Measurements from ENCODE around the gene SGIP1.

The SGIP1 gene

GRCh38 chr1:66641891-66642473 is 108.0 kb downstream of the SGIP1 start:
- no peak overlapping the region for H3K4me3 ChIP-seq (ENCODE audit: low read length)
- no peak overlapping the region for H2AFZ ChIP-seq (ENCODE audit: low read length)
- DNase-seq = no peak
- H3K4me1 ChIP-seq (ENCODE audit: low read length) = no peaks in the 10 kb centered on the region
- no peak overlapping the region for H3K4me2 ChIP-seq (ENCODE audit: low read depth, low read length)
- no peak overlapping the region for H3K27ac ChIP-seq (ENCODE audit: low read length)
- no peaks in the 10 kb centered on the region for H3K9me3 ChIP-seq (replicated peaks; ENCODE audit: insufficient read depth, low read length)
- no peaks in the 10 kb centered on the region for H3K27me3 ChIP-seq (replicated peaks; ENCODE audit: insufficient read depth, low read length)
- no peaks in the 10 kb centered on the region for H3K9me2 ChIP-seq (replicated peaks; ENCODE audit: insufficient read depth, low read length)
- TF ChIP-seq EZH2 (optimal IDR thresholded peaks at IDR 0.05; ENCODE audit: low read depth, low read length) (no peak), EZH2phosphoT487 (IDR thresholded peaks at IDR 0.05; ENCODE audit: low read length) (no peak), CTCF (IDR thresholded peaks at IDR 0.05; ENCODE audit: low read length) (no peak)
- no peaks in the 10 kb centered on the region for H3K36me3 ChIP-seq (replicated peaks; ENCODE audit: insufficient read depth, low read length)
- no peaks in the 10 kb centered on the region for H3F3A ChIP-seq (ENCODE audit: insufficient read depth, low read length)
- H3K9ac ChIP-seq (ENCODE audit: low read length) = no peak overlapping the region
- H3K79me2 ChIP-seq (ENCODE audit: low read length) = no peaks in the 10 kb centered on the region
- no peaks in the 10 kb centered on the region for H4K20me1 ChIP-seq (ENCODE audit: insufficient read depth, low read length)

- no peaks in the 10 kb centered on the region for H3K36me3 ChIP-seq (replicated peaks; ENCODE audit: insufficient read depth, low read length)
- no peak for DNase-seq
- no peaks in the 10 kb centered on the region for H3K27me3 ChIP-seq (replicated peaks; ENCODE audit: insufficient read depth, low read length)
- no peaks in the 10 kb centered on the region for H3K9me3 ChIP-seq (replicated peaks; ENCODE audit: insufficient read depth, low read length)
- no peaks in the 10 kb centered on the region for H3F3A ChIP-seq (ENCODE audit: insufficient read depth, low read length)
- no peak overlapping the region for H3K9ac ChIP-seq (ENCODE audit: low read length)
- no peak overlapping the region for H3K4me3 ChIP-seq (ENCODE audit: low read length)
- no peak overlapping the region for H3K27ac ChIP-seq (ENCODE audit: low read length)
- no peak overlapping the region for H2AFZ ChIP-seq (ENCODE audit: low read length)
- no peaks in the 10 kb centered on the region for H4K20me1 ChIP-seq (ENCODE audit: insufficient read depth, low read length)
- no peak overlapping the region for H3K4me2 ChIP-seq (ENCODE audit: low read depth, low read length)
- H3K4me1 ChIP-seq (ENCODE audit: low read length) = no peaks in the 10 kb centered on the region
- no peak for TF ChIP-seq CTCF (IDR thresholded peaks at IDR 0.05; ENCODE audit: low read length)
- no peak for TF ChIP-seq EZH2phosphoT487 (IDR thresholded peaks at IDR 0.05; ENCODE audit: low read length)
- no peak for TF ChIP-seq EZH2 (optimal IDR thresholded peaks at IDR 0.05; ENCODE audit: low read depth, low read length)
- H3K9me2 ChIP-seq (replicated peaks; ENCODE audit: insufficient read depth, low read length) = no peaks in the 10 kb centered on the region
- H3K79me2 ChIP-seq (ENCODE audit: low read length) = no peaks in the 10 kb centered on the region
Observed at GRCh38 chr1:66642992-66643391, 109.0 kb downstream of the SGIP1 start.

- Histone ChIP-seq H3K4me1 (ENCODE audit: low read length) (peaks cover 6% of the 10 kb centered on the region; the same call in 1 of the 2 replicates), H3K9ac (ENCODE audit: low read length) (no peak overlapping the region), H4K20me1 (ENCODE audit: insufficient read depth, low read length) (no peaks in the 10 kb centered on the region), H3K27me3 (replicated peaks; ENCODE audit: insufficient read depth, low read length) (no peaks in the 10 kb centered on the region), H3K36me3 (replicated peaks; ENCODE audit: insufficient read depth, low read length) (no peaks in the 10 kb centered on the region), H3K27ac (ENCODE audit: low read length) (no peak overlapping the region), H3K4me2 (ENCODE audit: low read depth, low read length) (no peak overlapping the region), H3K9me3 (replicated peaks; ENCODE audit: insufficient read depth, low read length) (no peaks in the 10 kb centered on the region), H3K9me2 (replicated peaks; ENCODE audit: insufficient read depth, low read length) (no peaks in the 10 kb centered on the region), H2AFZ (ENCODE audit: low read length) (no peak overlapping the region), H3F3A (ENCODE audit: insufficient read depth, low read length) (no peaks in the 10 kb centered on the region), H3K4me3 (ENCODE audit: low read length) (no peak overlapping the region), H3K79me2 (ENCODE audit: low read length) (no peaks in the 10 kb centered on the region)
- TF ChIP-seq EZH2phosphoT487 (IDR thresholded peaks at IDR 0.05; ENCODE audit: low read length) (no peak), CTCF (IDR thresholded peaks at IDR 0.05; ENCODE audit: low read length) (no peak), EZH2 (optimal IDR thresholded peaks at IDR 0.05; ENCODE audit: low read depth, low read length) (no peak)
- no peak for DNase-seq
Observed at GRCh38 chr1:66644331-66644730, 110.4 kb downstream of the SGIP1 start.
